Measurements from ENCODE around the gene CASD1.

The CASD1 gene

DNA sequence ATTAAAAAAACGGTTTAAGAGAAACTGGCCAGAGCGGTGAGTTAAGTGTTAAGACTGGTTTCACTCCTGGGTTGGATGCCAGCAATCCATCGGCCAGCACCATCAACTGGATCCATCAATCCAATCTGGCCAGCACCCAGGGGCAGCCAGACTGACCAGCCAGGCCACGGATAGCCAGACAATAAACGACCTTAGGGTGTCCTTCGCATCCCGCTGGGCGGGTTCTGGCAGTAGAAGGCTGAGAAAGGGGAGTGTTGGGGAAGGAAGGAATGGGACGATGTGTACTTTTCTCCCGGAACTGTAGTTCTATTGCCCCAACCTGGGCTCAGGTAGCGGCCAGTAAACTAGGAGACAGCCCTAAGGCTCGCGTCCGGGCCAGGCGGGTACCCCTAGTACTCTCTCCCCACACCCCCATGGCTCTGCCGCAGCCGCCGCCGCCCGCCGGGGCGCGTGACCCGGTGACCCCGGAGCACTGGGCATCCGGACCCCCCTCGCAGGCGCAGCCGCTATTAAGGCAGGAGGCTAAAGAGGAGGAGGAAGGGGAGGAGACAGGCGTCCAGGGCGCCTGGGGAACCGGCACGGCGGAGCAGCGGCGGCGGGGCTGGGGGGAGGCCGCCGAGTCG, at the start of gene CASD1:
Gene CASD1, plus strand, starts transcription at position 546 of the 623 bp plus-strand sequence. CDS start 276 bp downstream, outside the sequence.
- peak; percentile 51 for DNase-seq (ENCODE audit: low spot score)

DNA sequence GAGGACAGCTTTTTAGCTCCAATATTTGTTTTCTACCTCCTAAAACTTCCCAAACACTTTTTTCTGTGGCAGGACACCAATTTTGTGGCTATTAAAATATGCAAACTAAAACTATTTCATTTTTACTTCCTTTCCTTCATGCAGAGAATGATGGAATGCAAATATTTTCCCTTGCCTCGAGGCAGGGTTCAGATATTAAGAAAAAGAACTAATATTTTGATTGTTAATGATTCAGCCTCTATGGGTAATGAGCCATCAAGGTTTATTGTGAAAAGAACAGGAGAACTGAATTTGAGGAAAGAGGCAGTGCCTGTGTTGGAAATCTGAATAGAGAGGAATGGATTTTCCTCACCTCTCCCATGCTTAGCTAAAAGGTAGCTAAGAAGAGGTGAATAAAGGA, 43.1 kb upstream of the CASD1 start:
- no peak for DNase-seq (ENCODE audit: low spot score)

- DNase-seq (ENCODE audit: low spot score) = no peak
Measured at GRCh38 chr7:94471604-94472003, 38.0 kb upstream of the CASD1 start.

DNA sequence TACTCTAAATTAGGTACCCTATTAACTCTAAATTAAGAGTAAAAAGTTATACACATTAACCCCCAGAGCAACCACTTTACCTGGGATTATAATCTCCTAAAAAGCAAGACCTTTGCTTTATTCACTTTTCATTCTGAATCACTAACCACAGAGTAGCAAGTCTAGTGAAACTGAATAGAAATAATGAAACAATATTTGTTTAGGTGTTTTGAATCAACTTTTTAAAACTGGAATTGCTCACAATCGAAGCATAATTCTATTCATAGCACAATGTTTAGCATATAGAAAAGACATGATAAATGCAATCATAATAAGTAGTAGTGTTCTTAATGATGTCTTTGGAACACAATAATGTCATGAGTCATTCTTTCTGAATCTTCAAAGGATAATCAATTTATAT, 37.0 kb upstream of the CASD1 start:
- no peak for DNase-seq (ENCODE audit: low spot score)

DNA sequence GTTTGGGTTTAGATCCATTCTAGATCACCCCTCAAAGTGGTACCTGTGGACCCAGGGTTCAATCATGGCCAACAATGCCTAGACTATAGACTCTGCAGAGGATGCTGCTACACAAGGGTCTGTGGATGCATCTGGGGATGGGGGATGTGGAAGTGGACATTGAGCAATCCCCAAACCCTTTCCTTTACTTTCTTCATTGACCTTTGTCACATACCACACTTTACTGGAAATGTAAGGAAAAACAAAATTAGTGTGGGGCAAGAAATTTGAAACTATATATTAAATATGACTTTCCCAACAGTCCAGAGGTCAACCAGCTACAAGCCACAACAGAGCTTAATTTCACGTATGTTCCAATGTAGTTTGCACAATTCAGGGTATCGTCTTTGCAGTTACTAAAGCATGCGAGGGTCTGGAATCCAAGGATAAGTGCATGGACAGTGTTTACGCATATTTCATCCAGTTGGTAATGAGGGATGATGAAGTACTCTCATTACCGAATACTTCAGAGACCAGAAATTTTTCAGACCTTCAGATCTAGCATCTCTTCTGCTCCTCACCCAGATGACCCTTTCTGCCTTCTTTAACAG, 33.3 kb upstream of the CASD1 start:
- DNase-seq (ENCODE audit: low spot score) = no peak

DNA sequence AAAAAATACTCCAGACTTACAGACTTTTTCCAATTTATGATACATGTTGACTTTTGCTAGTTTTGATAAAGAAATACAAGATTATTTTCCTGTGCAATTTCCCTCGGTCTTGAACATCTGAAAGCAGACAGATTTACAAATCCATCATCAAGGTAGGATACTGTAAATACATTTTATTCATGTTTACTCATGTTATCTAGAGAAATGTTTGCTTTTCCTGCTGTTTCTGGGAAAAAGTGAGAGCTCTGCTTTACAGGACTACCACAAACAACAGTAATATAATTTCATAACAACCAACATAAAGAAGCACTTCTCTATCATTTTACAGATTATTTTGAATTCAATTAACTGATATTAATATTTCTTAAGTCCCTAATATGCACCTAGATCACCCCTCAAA, 31.7 kb upstream of the CASD1 start:
- DNase-seq (ENCODE audit: low spot score) = no peak

DNA sequence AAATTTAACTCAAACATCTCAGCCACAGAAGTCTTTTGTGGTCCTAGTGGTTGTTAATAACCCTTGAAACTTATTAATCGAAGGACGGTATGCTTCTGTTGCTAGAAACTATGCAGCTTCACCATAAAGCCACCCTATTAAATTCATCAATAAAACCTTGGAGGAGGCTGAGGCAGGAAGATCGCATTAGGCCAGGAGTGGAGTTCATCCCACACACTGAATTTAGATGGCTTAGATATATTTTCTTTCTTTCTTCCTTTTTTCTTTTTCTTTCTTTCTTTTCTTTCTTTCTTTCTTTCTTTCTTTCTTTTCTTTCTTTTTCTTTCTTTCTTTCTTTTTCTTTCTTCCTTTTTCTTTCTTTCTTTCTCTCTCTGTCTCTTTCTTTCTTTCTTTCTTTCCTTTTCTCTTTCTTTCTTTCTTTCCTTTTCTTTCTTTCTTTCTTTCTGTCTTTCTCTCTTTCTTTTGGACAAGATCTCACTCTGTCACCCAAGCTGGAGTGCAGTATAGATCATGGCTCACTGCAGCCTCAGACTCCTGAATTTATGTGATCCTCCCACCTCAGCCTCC, 30.9 kb upstream of the CASD1 start:
- DNase-seq (ENCODE audit: low spot score) = no peak

- no peak for DNase-seq (ENCODE audit: low spot score)
Measured at GRCh38 chr7:94481279-94481678, 28.3 kb upstream of the CASD1 start.

GRCh38 chr7:94482796-94483195, 26.8 kb upstream of the CASD1 start:
- DNase-seq (ENCODE audit: low spot score) = no peak

DNA sequence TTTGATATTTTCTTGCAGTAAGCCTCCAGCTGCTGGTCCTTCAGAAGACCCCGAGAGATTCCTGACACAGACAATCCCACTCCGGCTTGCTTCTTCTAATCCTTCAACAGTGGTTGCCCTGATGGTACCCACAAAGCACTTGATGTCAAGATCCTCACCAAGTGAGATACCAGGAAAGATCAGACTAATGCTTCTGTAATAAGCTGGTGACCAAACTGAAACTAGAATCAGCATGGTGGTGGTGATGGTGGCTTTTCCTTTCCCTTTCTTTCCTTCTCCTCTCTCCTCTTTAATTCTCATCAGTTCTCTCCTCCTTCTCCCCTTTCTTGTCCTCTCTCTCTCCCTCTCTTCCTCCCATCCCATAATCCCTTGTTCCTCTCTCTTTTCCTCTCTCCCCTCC, 25.8 kb upstream of the CASD1 start:
- no peak for DNase-seq (ENCODE audit: low spot score)

GRCh38 chr7:94486216-94486615, 23.4 kb upstream of the CASD1 start:
- no peak for DNase-seq (ENCODE audit: low spot score)

- no peak for DNase-seq (ENCODE audit: low spot score)
Measured at GRCh38 chr7:94491410-94491809, 18.2 kb upstream of the CASD1 start.

- no peak for DNase-seq (ENCODE audit: low spot score)
Measured at GRCh38 chr7:94492601-94493000, 17.0 kb upstream of the CASD1 start.

- no peak for DNase-seq (ENCODE audit: low spot score)
Measured at GRCh38 chr7:94497874-94498670, 11.5 kb upstream of the CASD1 start.

GRCh38 chr7:94498918-94499317, 10.7 kb upstream of the CASD1 start:
- no peak for DNase-seq (ENCODE audit: low spot score)

DNA sequence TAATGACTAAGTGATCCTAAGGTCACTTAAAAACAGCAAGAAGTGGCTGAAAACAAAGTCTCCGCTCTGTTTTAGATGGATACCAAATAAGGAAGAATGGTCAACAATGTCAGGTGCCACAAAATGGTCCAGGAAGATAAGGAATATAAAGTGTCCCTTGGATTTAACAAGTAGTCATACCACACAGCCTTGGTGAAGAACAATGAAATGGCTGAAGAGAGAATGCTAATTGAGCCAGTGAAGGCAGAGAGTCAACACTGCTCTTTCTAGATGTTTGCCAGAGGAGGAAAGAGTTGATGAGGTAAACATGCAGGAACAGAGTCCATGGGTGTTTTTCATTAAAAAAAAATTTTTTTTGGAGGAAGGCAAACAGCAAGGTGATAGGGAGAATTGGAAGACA, 2.1 kb upstream of the CASD1 start:
- no peak for DNase-seq (ENCODE audit: low spot score)

DNA sequence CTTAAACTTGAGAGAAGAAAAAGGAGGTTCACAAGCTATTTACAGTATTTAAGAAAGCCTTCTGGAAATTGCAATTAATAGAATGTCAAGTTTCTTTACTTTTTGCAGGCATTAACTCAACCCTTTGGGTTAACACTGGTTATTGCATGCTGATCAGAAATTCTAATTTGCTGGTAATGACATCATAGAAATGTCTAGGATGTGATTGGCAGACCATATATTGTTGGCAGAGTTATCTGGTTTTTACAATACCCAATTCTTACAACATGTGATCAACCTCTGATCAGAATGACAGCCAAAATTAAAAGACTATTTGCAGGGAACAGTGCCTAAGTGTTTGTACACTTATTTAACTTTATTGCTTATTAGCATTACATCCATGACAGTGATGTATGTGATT, 1.6 kb upstream of the CASD1 start:
- DNase-seq (ENCODE audit: low spot score) = no peak

GRCh38 chr7:94509887-94510581, 425 bp downstream of the CASD1 start:
- DNase-seq (ENCODE audit: low spot score) = peak; percentile 66

GRCh38 chr7:94510582-94511496, 1.2 kb downstream of the CASD1 start:
- peak; percentile 53 for DNase-seq (ENCODE audit: low spot score)

- DNase-seq (ENCODE audit: low spot score) = no peak
Measured at GRCh38 chr7:94511718-94512117, 2.1 kb downstream of the CASD1 start.
